Ovary (tissue), 9 donors: Measurements from ENCODE around the gene RAI14. TPM values are rescaled to one million over a fixed set of nuclear protein-coding genes. Genes with fewer than 3 reads are reported as not detected.

Source experiments
- DNase-seq, 5 donors: peaks; one replicate each; pipeline ENCODE4 v3.0.0-alpha.2; 2019 to 2020
- H3K27ac ChIP-seq, 2 donors: fragments of 200-600 bp; one replicate each; pipeline versions ENCODE4 v1.5.1 to v1.8.0; 2019 to 2022
- H3K27me3 ChIP-seq: fragments of 200-600 bp; one replicate; pipeline ENCODE4 v1.8.0; 2022
- H3K36me3 ChIP-seq: fragments of 200-600 bp; sonication (generic); one replicate; pipeline ENCODE4 v1.5.1; 2019
- H3K4me1 ChIP-seq: one replicate; pipeline ENCODE4 v1.8.1; 2013; ENCODE audit warnings: mild to moderate bottlenecking, moderate library complexity; ENCODE audit not compliant: insufficient read depth
- H3K4me3 ChIP-seq: fragments of 200-600 bp; sonication (generic); one replicate; pipeline ENCODE4 v1.5.1; 2017
- H3K9me3 ChIP-seq, 2 donors: fragments of 200-600 bp in 1 of 2; sonication (generic) in 1 of 2; one replicate each; pipeline versions ENCODE4 v1.5.1 to v1.8.1; 2013 to 2019; ENCODE audit warnings: mild to moderate bottlenecking in 1 of 2, moderate library complexity in 1 of 2
- EP300 ChIP-seq: sonication (generic); formaldehyde crosslinking; IDR thresholded peaks from one replicate; pipeline ENCODE4 v1.6.1; 2017; ENCODE audit warnings: antibody characterized with exemption
- POLR2A ChIP-seq: fragments of 450-650 bp; IDR thresholded peaks from one replicate; pipeline ENCODE4 v1.6.1; 2017; ENCODE audit warnings: antibody characterized with exemption, mild to moderate bottlenecking, moderate library complexity
- WGBS, 3 donors: extraction: QIAGEN DNeasy Blood & Tissue Kit in 1 of 3; methylation state at CpG; one replicate each; pipeline versions ENCODE4 v1.1.5 to v1.1.7; 2013 to 2017; 5-methylcytosine and 5-hydroxymethylcytosine counted together
- intact Hi-C, 4 donors: fragments of 100-400 bp; cut with DNase I; formaldehyde crosslinking; loops; one replicate each; pipeline versions ENCODE4 v1.11.0 to v1.15.1; 2022 to 2023
- polyA plus RNA-seq, 2 donors: library from polyadenylated mRNA; stranded (reverse); fragments of 200-250 nt in 1 of 2; fragments of 350-450 nt in 1 of 2; fragmentation: Illumina TruSeq in 1 of 2; extraction: RNeasy Lipid Tissue Mini Kit (QIAGEN cat#74804) in 1 of 2; gene quantifications; one replicate each; pipeline ENCODE4 v1.2.3, GENCODE V29; 2013 to 2014
- total RNA-seq, 7 donors: library from RNA; depleted of rRNA in 2 of 7; stranded (reverse); fragments of >200 nt in 2 of 7; fragmentation: NEBNext Ultra II Directional in 3 of 7; extraction: Animal tissue kit (Norgen Biotek cat#: 25700) in 3 of 7; gene quantifications; one replicate each; pipeline versions ENCODE4 v1.1.0 to v1.2.4, GENCODE V29; 2016 to 2023
- TF ChIP-seq, protein P1 (sequence below), 3 donors: fragments of 450-650 bp in 2 of 3; fragments of 200-600 bp in 1 of 3; IDR thresholded peaks; one replicate each; pipeline versions ENCODE4 v1.5.1 to v1.8.0; 2016 to 2022; ENCODE audit warnings: antibody characterized with exemption in 3 of 3, mild to moderate bottlenecking in 1 of 3
- donor health status: DM: no; HTN: no; CAD: no; lungs with moderate emphysema.
- donor health status: DM: no; HTN: no; CAD: no.
- donor health status: Bipolar disorder and iron deficiency.
- donor health status: DM: yes; HTN: yes; CAD: no.
- donor health status: DM: no; HTN: no; CAD: no.
- donor health status: DM: yes; HTN: yes; CAD: no.

The RAI14 gene
- total and polyA plus RNA-seq, 9 donors = 8.2 to 36.1 (median 25.9) TPM

DNA sequence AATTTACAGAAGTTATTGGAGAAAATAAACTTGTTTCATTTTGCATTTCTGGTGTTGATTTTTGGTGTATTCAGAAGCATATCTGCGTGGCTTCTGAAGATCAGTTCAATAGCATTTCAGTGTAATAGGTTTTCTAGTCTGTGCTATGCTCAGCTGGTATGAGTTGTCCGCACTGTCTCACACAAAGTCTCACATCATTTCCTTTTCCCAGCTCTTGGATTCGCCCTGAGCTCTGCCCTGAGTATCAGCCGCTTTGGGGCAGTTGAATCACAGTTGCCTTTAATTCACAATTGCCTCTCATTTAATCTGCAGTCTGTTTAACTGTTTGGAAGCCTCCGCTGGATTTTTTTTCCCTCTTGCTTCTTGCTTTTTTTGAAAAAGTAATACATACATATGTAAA lies 176.4 kb downstream of the RAI14 start:
- H3K27ac ChIP-seq = no peak overlapping the region
- H3K9me3 ChIP-seq = no peaks in the 10 kb centered on the region
- TF ChIP-seq EP300 = no peak
- TF ChIP-seq, protein P1, sequence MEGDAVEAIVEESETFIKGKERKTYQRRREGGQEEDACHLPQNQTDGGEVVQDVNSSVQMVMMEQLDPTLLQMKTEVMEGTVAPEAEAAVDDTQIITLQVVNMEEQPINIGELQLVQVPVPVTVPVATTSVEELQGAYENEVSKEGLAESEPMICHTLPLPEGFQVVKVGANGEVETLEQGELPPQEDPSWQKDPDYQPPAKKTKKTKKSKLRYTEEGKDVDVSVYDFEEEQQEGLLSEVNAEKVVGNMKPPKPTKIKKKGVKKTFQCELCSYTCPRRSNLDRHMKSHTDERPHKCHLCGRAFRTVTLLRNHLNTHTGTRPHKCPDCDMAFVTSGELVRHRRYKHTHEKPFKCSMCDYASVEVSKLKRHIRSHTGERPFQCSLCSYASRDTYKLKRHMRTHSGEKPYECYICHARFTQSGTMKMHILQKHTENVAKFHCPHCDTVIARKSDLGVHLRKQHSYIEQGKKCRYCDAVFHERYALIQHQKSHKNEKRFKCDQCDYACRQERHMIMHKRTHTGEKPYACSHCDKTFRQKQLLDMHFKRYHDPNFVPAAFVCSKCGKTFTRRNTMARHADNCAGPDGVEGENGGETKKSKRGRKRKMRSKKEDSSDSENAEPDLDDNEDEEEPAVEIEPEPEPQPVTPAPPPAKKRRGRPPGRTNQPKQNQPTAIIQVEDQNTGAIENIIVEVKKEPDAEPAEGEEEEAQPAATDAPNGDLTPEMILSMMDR (IDR thresholded peaks at IDR 0.05) = no peak
- no peaks in the 10 kb centered on the region for H3K27me3 ChIP-seq
- intact Hi-C loops = loop anchor here in 2 of 4 donors (10.0 kb wide), 1 partner anchor 178 kb away; the partner anchor contains the start of gene RAI14 (in 2 of the 2)
- no peak overlapping the region for H3K4me3 ChIP-seq
- DNase-seq = no peak
- H3K36me3 ChIP-seq = no peaks in the 10 kb centered on the region
- H3K4me1 ChIP-seq = peaks cover 3% of the 10 kb centered on the region
- WGBS, 3 donors = 64 to 74% (median 73%) methylated on average over 5 of the region's 5 CpGs

DNA sequence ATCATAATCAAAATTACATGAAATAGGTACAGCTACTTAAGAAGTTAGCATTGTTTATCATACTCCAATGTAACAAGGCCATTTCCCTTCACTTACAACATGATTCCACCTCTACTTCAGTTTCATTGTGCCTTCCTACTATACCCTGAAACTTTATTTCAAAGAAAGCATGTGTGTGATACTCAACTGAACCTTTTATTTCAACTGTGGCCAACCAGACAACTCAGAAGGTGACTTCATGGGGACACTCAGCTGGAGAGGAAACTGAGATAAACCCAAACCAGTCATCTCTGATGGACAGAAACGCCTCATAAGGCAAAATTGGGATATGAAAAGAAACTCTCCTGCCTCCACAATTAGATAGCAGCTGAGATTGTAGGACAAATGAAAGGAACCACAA lies 177.0 kb downstream of the RAI14 start:
- Histone ChIP-seq H3K27ac (no peak overlapping the region), H3K4me3 (no peak overlapping the region), H3K27me3 (no peaks in the 10 kb centered on the region), H3K36me3 (no peaks in the 10 kb centered on the region), H3K9me3 (no peaks in the 10 kb centered on the region), H3K4me1 (peaks cover 3% of the 10 kb centered on the region)
- TF ChIP-seq POLR2A = no peak
- TF ChIP-seq, protein P1 (IDR thresholded peaks at IDR 0.05) = no peak
- TF ChIP-seq EP300 = no peak
- intact Hi-C loops = loop anchor here in 2 of 4 donors (10.0 kb wide), 1 partner anchor 178 kb away; the partner anchor contains the start of gene RAI14 (in 2 of the 2)
- no peak for DNase-seq
- 96 to 100% (median 97%) methylated on average over 1 of the region's 1 CpG for WGBS, 3 donors

DNA sequence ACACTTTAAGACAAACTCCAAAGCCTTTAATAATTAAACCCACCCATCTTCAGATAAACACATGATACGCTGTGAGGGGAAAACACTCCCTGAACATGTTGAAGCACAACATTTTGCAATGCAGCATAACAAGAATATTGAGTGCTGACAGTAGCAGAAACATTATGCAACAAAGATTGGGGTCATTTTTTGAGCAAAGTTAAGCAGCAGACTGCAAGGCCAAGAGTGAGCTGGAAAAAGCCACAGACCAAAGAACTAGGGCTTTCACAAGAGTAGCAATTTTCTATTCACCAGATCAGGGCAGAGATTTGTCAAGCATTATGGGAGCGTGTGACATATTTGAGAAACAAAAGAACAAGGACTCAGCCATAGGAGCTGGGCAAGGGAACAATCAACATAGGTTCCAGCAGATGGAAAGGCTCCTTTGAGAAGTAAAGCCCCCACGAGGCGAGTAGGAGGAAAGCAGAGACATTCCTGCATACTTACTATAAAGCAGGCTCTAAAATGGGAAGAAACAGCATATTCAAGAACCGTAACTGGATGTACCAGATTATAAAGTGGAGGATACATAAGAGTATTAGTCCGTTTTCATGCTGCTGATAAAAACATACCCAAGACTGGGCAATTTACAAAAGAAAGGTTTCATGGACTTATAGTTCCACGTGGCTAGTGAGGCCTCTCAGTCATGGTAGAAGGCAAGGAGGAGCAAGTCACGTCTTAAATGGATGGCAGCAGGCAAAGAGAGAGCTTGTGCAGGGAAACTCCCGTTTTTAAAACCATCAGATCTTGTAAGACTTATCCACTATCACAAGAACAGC lies 178.1 kb downstream of the RAI14 start:
- no peaks in the 10 kb centered on the region for H3K9me3 ChIP-seq
- peaks cover 6% of the 10 kb centered on the region for H3K4me1 ChIP-seq
- no peaks in the 10 kb centered on the region for H3K27me3 ChIP-seq
- intact Hi-C loops = loop anchor here in 2 of 4 donors (10.0 kb wide), 1 partner anchor 179 kb away; the partner anchor contains the start of gene RAI14 (in 2 of the 2)
- TF ChIP-seq EP300 = no peak
- TF ChIP-seq POLR2A = no peak
- TF ChIP-seq, protein P1 (IDR thresholded peaks at IDR 0.05) = no peak
- no peak overlapping the region for H3K27ac ChIP-seq
- H3K36me3 ChIP-seq = no peaks in the 10 kb centered on the region
- DNase-seq = no peak
- H3K4me3 ChIP-seq = no peak overlapping the region
- WGBS, 3 donors = 80 to 85% (median 84%) methylated on average over 9 of the region's 9 CpGs

DNA sequence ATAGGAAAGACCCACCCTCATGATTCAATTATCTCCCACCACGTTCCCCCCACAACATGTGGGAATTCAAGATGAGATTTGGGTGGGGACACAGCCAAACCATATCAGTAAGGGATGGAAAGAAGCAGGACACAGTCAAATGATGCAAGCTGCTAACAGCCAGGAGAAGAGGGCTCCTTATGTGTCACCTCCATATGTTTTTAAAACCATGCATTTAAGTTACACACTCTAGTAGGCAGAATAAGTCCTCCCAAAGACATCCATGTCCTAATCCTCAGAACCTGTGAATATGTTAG lies 178.6 kb downstream of the RAI14 start:
- Histone ChIP-seq H3K27ac (no peak overlapping the region), H3K9me3 (no peaks in the 10 kb centered on the region), H3K4me3 (no peak overlapping the region), H3K4me1 (peaks cover 6% of the 10 kb centered on the region), H3K36me3 (no peaks in the 10 kb centered on the region), H3K27me3 (no peaks in the 10 kb centered on the region)
- intact Hi-C loops = loop anchor here in 2 of 4 donors (10.0 kb wide), 1 partner anchor 180 kb away; the partner anchor contains the start of gene RAI14 (in 2 of the 2)
- TF ChIP-seq EP300 (no peak), POLR2A (no peak)
- TF ChIP-seq, protein P1 (IDR thresholded peaks at IDR 0.05) = no peak
- 74 to 89% (median 81%) methylated on average over 1 of the region's 1 CpG for WGBS, 3 donors
- no peak for DNase-seq
